HL-60/S4 (cell line): ENCODE data around the gene OR2T34.
"Not testable (repeated sequence)": the region's sequence is repeated elsewhere in the genome, so short reads cannot be mapped to it uniquely, and the experiment has no call there.

ENCODE experiments used
- in situ Hi-C: fragments of 300-500 bp; cut with MboI; formaldehyde crosslinking; loops from 2 replicates; pipeline ENCODE4 v1.14.3; 2022; ENCODE audit warnings: low sequenced_read_pairs

OR2T34 gene, protein sequence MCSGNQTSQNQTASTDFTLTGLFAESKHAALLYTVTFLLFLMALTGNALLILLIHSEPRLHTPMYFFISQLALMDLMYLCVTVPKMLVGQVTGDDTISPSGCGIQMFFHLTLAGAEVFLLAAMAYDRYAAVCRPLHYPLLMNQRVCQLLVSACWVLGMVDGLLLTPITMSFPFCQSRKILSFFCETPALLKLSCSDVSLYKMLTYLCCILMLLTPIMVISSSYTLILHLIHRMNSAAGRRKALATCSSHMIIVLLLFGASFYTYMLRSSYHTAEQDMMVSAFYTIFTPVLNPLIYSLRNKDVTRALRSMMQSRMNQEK

DNA sequence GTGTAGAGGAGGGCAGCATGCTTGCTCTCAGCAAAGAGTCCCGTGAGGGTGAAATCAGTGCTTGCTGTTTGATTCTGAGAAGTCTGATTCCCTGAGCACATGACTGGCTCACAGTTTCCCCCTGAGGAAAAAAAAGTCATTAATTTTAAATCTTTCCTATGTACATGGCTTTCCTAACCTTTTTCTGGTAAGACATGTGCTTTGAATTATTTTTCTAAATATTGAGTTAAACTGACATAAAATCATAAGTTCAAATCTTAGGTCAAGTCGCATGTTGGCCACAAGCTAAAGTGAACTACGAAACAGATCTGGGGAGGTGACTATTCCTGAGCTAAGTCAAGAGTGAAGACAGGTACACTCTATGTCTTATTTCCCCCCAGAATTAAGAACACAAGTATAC is at the start of gene OR2T34:
Gene OR2T34 (minus strand): TSS at position 101 of the 400 bp plus-strand sequence. CDS start 0 bp downstream, at position 101.
- in situ Hi-C loops: not testable (repeated sequence)

DNA sequence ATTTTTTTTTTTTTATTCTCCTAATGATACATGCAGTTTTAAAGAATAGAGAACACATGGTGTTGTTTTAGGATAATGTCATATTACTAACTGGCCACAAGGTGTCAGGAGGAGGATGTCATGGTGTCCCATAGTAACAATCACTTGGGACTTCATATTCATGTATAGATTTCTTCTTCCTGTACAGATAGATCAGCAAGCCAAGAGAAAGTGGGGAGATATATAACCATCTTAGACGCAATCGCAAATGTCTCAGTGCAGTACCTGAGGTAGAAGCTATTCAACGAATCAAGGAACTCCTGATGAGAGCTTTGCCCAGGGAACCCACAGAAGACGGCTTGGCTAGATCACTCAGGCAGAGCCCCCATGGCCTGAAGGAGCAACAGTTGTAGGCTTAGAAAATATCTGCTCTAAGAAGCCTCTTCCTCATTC is 48.0 kb upstream of the OR2T34 start:
- in situ Hi-C loops: no loop called here

GRCh38 chr1:248621770-248622169 is 47.2 kb upstream of the OR2T34 start:
- in situ Hi-C loops: no loop called here

DNA sequence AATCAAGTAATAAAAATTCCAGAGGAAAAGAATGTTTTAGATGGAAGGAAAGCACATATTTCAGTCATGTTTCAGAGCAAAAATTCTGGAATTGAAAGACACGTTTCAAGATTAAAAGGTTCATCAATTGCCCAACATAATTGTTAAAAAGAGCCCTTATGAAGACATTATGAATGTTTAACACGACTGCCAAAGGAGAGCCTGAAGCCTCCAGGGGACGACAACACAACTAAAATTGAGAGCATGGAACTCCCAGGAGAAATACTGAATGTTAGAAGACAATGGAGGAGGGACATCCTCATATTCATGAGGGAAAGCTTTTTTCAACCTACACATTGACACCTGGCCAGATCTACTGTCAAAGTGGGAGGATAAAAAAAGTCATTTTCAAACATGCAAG is 44.3 kb upstream of the OR2T34 start:
- in situ Hi-C loops: loop anchor here (5.0 kb wide), 1 partner anchor 48 kb away; no protein-coding TSS in a partner anchor

DNA sequence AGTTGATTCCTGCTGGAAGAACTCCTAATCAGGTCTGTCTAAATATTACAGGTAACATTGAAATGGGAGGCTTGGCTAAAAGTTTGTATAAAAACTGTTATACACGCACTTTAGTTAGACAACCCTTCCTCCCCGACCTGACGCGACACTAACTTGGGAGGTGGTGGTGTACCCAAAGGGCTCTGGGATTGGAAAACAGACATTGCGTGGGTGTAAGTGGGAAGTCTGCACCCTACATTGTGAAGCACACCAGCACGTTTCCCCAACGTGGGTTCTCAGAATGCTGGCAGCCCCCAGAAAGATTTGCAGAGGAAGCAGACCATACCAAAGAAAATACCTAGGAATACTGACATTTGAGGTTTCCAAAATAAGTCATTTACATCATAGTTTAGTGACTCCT is 43.6 kb upstream of the OR2T34 start:
- in situ Hi-C loops: loop anchor here (5.0 kb wide), 1 partner anchor 49 kb away; no protein-coding TSS in a partner anchor

DNA sequence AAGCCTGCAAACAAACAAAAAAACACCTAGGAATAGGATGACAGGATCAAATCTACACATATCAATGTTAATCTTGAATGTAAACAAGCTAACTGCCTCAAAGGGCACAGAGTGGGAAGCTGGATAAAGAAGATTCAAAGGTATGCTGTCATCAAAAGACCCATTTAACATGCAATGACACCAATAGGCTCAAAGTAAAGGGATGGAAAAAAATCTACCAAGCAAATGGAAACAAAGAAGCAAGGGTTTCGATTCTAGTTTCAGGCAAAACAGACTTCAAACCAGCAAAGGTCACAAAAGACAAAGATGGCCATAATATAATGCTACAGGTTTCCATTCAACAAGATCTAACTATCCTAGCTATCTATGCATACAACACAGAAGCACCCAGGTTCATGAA is 39.2 kb upstream of the OR2T34 start:
- in situ Hi-C loops: no loop called here

GRCh38 chr1:248611883-248612414 is 37.4 kb upstream of the OR2T34 start:
- in situ Hi-C loops: no loop called here

- in situ Hi-C loops: no loop called here
Observed at GRCh38 chr1:248610301-248610700, 35.7 kb upstream of the OR2T34 start.

DNA sequence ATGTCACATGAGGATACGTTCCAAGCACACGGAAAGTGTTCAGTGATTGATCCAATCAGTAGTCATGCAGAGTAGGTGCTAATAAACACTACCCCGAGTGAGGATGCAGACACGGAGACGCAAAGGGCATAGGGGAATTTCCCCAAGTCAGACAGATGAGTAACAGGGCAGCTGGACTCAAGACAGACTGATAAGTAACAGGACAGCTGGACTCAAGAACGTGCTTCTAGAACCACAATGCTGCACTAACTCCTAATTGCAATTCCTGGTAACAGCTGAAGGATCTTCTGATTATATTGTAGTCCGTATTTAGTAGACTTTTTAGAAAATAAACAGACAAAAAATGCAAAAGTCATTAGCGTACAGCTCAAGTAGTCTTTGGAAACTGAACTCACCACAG is 24.8 kb upstream of the OR2T34 start:
- in situ Hi-C loops: no loop called here

DNA sequence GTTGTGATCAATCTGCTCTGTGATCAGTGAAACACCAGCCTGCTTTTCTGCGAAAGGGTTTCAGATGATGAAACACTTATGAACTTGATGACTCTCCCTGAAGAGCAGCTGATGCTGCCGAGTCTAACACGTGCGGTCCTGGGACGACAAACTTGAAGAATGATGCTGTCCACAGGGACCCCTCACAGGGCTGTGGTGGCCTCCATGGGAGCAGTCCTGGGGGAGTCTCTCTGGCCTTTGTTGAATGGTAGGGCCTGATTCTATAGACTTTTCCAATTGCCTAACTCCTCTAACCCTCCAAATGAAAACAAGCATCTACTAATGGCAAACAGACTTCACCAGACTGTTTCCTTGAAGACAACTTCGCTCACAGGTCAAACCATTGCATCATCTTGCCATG is 23.0 kb upstream of the OR2T34 start, which contains the start of gene OR2T10:
Gene OR2T10 (minus strand): TSS at position 112 of the 400 bp plus-strand sequence. CDS start 3,932 bp downstream, outside the sequence.
- in situ Hi-C loops: no loop called here

- in situ Hi-C loops: no loop called here
Observed at GRCh38 chr1:248596615-248597014, 22.1 kb upstream of the OR2T34 start.

DNA sequence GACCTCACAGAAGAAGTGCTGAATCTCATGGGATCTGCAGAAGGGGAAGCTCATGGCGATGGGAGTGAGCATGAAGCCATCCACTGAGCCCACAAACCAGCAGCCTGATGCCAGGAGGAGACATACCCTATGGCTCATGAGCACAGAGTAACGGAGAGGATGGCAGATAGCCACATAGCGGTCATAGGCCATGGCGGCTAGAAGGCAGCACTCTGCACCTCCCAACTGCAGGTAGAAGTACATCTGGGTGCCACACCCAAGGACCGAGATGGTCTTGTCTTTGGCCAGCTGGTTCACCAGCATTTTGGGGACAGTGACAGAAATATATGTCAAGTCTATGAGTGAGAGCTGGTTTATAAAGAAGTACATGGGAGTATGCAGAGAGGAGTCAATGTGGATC is 18.7 kb upstream of the OR2T34 start:
- in situ Hi-C loops: no loop called here

- in situ Hi-C loops: no loop called here
Observed at GRCh38 chr1:248592655-248593054, 18.1 kb upstream of the OR2T34 start.

DNA sequence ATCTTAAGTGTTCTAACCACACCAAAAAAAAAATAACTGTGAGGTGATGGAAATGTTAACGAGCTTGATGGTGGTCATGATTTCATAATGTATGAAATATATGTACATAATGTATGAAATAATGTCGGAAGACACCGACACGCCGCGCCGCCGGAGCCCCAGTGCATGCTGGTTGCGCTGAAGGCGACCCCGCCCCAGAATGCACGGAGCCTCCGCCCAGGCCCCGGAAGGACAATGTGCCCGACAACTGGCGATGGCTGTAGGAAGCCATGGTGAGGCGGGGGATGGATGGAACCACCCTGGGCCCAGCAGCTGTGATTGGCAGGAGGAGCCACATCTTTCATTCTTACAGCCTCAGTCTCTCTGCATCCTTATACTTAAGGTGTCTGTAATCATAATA is 15.5 kb upstream of the OR2T34 start:
- in situ Hi-C loops: no loop called here

- in situ Hi-C loops: no loop called here
Observed at GRCh38 chr1:248589334-248589733, 14.8 kb upstream of the OR2T34 start.

DNA sequence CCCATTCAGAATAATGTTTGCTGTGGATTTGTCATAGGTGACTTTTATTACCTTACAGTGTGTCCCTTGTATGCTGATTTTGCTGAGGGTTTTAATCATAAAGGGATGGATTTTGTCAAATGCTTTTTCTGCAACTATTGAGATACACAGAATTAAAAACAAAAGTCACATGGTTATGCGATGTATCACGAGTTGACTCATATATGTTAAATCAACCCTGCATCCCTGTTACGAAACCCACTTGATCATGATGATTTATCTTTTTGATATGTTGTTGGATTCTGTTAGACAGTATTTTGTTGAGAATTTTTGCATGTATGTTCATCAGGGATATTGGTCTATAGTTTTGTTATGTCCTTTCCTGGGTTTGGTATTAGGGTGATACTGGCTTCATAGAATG is 10.7 kb upstream of the OR2T34 start:
- in situ Hi-C loops: no loop called here

GRCh38 chr1:248576260-248576980 is 1.9 kb upstream of the OR2T34 start:
- in situ Hi-C loops: no loop called here

- in situ Hi-C loops: not testable (repeated sequence)
Observed at GRCh38 chr1:248573856-248574255, 701 bp downstream of the OR2T34 start.

GRCh38 chr1:248572049-248572448 is 2.5 kb downstream of the OR2T34 start:
- in situ Hi-C loops: not testable (repeated sequence)

- in situ Hi-C loops: not testable (repeated sequence)
Observed at GRCh38 chr1:248570811-248571210, 3.7 kb downstream of the OR2T34 start.

- in situ Hi-C loops: not testable (repeated sequence)
Observed at GRCh38 chr1:248569049-248569448, 5.5 kb downstream of the OR2T34 start.
